ENCODE data around the gene IL20. TPM values are rescaled to one million over a fixed set of nuclear protein-coding genes. Genes with fewer than 3 reads are reported as not detected.

The IL20 gene
- total and polyA plus RNA-seq, 2 of the 13 experiments (the other 11 are each of a cell fraction or from before 2014, with no cell fraction given), result 0.05 TPM; not detected in 1

DNA sequence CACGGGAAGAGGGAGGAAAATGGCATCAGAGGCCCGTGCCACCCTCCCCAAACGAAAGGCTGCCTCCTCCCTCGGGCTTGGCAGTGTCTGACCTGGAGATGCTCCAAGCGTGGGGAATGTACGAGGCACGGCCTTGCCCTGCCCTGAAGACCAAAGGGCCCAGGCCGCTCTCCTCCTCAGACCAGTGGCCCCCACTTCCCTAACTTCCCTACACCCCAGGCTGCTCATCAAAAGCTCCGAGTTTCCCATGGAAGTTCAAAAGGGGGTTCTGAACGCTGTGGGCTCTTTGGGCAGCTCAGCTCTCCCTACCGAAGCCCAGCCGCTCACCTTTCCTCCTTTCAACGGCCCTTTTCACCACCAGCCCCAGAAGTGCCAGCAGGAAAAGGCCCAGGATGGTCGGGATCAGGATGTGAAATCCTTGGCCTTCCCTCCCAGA lies 44.5 kb downstream of the IL20 start:
- intact Hi-C loops (cut with micrococcal nuclease; ENCODE audit: unreplicated experiment), result loop anchor here (1.0 to 5.0 kb wide), 4 partner anchors 43 to 276 kb away; partner anchors contain the start of gene IL20
- WGBS (ENCODE audit: low lambda C conversion rate), result 44% methylated on average over 10 of the region's 14 CpGs
- H3K9me3 ChIP-seq (ENCODE audit: low read length), result no peaks in the 10 kb centered on the region
- no peaks in the 10 kb centered on the region for H3K36me3 ChIP-seq (replicated peaks in 1 of 2; ENCODE audit: control insufficient read depth in 1 of 2, insufficient read depth in 2 of 2, low read length in 2 of 2)
- H3K4me2 ChIP-seq (ENCODE audit: low read depth, low read length), result peak overlapping the region; percentile 63
- no peak overlapping the region for H3K9ac ChIP-seq (ENCODE audit: insufficient read depth, low read depth, low read length)
- peaks cover 4 to 38% of the 10 kb centered on the region in 2 experiments; a peak in 4 of 5 replicates for H3K27me3 ChIP-seq (ENCODE audit: control insufficient read depth in 1 of 2, insufficient read depth in 2 of 2, low read length in 2 of 2)
- FAIRE-seq, result no peak
- DNase-seq (ENCODE audit: low spot score), result no peak
- peak; percentile 8; the same call in 1 of the 3 replicates for ATAC-seq
- no peak overlapping the region for H3K27ac ChIP-seq (ENCODE audit: extremely low read length, insufficient read depth, low read length)
- no TSS peak for BruUV-seq (replicated peaks)
- ChIA-PET CTCF (ENCODE audit: low intra/inter-chr PET ratio, low total read pairs) (no interaction called here), POLR2A (no interaction called here)
- H3K4me1 ChIP-seq (ENCODE audit: insufficient read depth, low read length), result no peaks in the 10 kb centered on the region
- TF ChIP-seq ZFP36L2 (CRISPR knock-in tag; IDR thresholded peaks at IDR 0.05), result no peak
- TF ChIP-seq ZSCAN22 (CRISPR knock-in tag; IDR thresholded peaks at IDR 0.05), result peak; percentile 71
- TF ChIP-seq EZH2 (conservative IDR thresholded peaks at IDR 0.05; ENCODE audit: low read depth, low read length), result 0 out of 2 replicates have a peak, but pooled peaks have one; percentile 51
- H4K20me1 ChIP-seq (ENCODE audit: insufficient read depth, low read length), result no peaks in the 10 kb centered on the region
- H3K4me3 ChIP-seq (replicated peaks in 1 of 3; ENCODE audit: insufficient read depth in 1 of 3, low read depth in 2 of 3, low read length in 3 of 3), result peak overlapping the region; percentile 40 to 61 (median 42); a peak in 2 of 6 replicates
- H3K79me2 ChIP-seq (ENCODE audit: insufficient read depth, low read length), result no peaks in the 10 kb centered on the region
- in situ Hi-C loops (cut with HindIII; ENCODE audit: extremely low pct_ligation_motif_present, low pct_unique_long_range_greater_than_20kb), result loop anchor here (5.0 to 25.0 kb wide), 2 partner anchors 173 to 273 kb away; partner anchors contain the start of gene DYRK3
- no peak overlapping the region for H2AFZ ChIP-seq (ENCODE audit: low read length)

DNA sequence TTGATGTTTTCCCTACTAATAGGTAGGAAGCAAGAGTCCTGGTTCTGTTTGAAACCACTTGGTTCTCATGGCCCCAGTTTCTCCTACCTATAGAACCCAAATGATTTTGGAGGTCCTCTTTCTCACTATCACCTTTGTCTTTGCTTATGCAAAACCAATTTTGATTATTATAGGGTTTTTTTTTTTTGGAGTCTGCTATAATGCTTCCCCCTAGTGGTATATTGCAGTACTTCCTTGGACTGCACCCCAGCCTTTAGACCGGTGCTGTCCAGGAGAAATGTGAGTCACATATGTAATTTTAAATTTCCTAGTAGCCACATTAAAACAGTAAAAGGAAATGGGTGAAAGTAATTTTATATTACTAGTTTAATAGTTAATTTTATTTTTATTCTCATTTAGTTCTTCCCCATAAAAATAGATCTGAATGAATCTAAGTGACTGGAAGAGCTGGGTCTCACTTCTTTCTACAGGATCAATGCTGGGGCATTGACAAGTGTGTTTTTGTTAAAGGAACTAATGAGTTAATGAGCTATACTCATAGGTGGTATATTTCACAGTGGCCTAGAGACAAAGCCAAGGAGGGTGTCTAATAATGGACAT lies 45.7 kb downstream of the IL20 start:
- intact Hi-C loops (cut with micrococcal nuclease; ENCODE audit: unreplicated experiment) (loop anchor here (2.0 to 5.0 kb wide), 3 partner anchors 44 to 184 kb away; partner anchors contain the start of gene IL20), in situ Hi-C loops (cut with HindIII; ENCODE audit: extremely low pct_ligation_motif_present, low pct_unique_long_range_greater_than_20kb) (loop anchor here (5.0 to 25.0 kb wide), 2 partner anchors 174 to 274 kb away; partner anchors contain the start of gene DYRK3)
- WGBS (ENCODE audit: low lambda C conversion rate), result 0% methylated on average over 1 of the region's 1 CpG
- CTCF ChIA-PET (ENCODE audit: low intra/inter-chr PET ratio, low total read pairs), result interaction anchor here (0.7 to 1.0 kb wide), 3 partner anchors 47 to 113 kb away, joined by 3 to 4 read pairs (median 3); no protein-coding TSS in a partner anchor
- POLR2A ChIA-PET, result no interaction called here
- no peaks in the 10 kb centered on the region for H4K20me1 ChIP-seq (ENCODE audit: insufficient read depth, low read length)
- H3K9ac ChIP-seq (ENCODE audit: insufficient read depth, low read depth, low read length), result no peak overlapping the region
- H3K36me3 ChIP-seq (replicated peaks in 1 of 2; ENCODE audit: control insufficient read depth in 1 of 2, insufficient read depth in 2 of 2, low read length in 2 of 2), result no peaks in the 10 kb centered on the region
- TF ChIP-seq, protein P1, sequence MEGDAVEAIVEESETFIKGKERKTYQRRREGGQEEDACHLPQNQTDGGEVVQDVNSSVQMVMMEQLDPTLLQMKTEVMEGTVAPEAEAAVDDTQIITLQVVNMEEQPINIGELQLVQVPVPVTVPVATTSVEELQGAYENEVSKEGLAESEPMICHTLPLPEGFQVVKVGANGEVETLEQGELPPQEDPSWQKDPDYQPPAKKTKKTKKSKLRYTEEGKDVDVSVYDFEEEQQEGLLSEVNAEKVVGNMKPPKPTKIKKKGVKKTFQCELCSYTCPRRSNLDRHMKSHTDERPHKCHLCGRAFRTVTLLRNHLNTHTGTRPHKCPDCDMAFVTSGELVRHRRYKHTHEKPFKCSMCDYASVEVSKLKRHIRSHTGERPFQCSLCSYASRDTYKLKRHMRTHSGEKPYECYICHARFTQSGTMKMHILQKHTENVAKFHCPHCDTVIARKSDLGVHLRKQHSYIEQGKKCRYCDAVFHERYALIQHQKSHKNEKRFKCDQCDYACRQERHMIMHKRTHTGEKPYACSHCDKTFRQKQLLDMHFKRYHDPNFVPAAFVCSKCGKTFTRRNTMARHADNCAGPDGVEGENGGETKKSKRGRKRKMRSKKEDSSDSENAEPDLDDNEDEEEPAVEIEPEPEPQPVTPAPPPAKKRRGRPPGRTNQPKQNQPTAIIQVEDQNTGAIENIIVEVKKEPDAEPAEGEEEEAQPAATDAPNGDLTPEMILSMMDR (CRISPR knock-in tag; IDR thresholded peaks at IDR 0.05), result peak; percentile 44
- TF ChIP-seq STAG1 (CRISPR knock-in tag; IDR thresholded peaks at IDR 0.05), result 0 out of 2 replicates have a peak, but pooled peaks have one; percentile 24
- TF ChIP-seq, protein P2, sequence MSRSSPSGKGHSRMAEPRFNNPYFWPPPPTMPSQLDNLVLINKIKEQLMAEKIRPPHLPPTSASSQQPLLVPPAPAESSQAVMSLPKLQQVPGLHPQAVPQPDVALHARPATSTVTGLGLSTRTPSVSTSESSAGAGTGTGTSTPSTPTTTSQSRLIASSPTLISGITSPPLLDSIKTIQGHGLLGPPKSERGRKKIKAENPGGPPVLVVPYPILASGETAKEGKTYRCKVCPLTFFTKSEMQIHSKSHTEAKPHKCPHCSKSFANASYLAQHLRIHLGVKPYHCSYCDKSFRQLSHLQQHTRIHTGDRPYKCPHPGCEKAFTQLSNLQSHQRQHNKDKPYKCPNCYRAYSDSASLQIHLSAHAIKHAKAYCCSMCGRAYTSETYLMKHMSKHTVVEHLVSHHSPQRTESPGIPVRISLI (CRISPR knock-in tag; IDR thresholded peaks at IDR 0.05; ENCODE audit: borderline replicate concordance), result peak; percentile 39; the same call in 1 of the 2 replicates
- no peak for TF ChIP-seq ZNF160 (CRISPR knock-in tag; IDR thresholded peaks at IDR 0.05)
- 0 out of 3 replicates have a peak, but pooled peaks have one; percentile 17 for ATAC-seq
- no peaks in the 10 kb centered on the region for H3K9me3 ChIP-seq (ENCODE audit: low read length)
- H3K79me2 ChIP-seq (ENCODE audit: insufficient read depth, low read length), result no peaks in the 10 kb centered on the region
- no peak overlapping the region for H3K4me3 ChIP-seq (replicated peaks in 1 of 3; ENCODE audit: insufficient read depth in 1 of 3, low read depth in 2 of 3, low read length in 3 of 3)
- no peak for FAIRE-seq
- no peak overlapping the region for H3K27ac ChIP-seq (ENCODE audit: extremely low read length, insufficient read depth, low read length)
- H3K4me1 ChIP-seq (ENCODE audit: insufficient read depth, low read length), result no peaks in the 10 kb centered on the region
- DNase-seq (ENCODE audit: low spot score), result peak; percentile 16
- no peak overlapping the region for H2AFZ ChIP-seq (ENCODE audit: low read length)
- no TSS peak for BruUV-seq (replicated peaks)
- H3K4me2 ChIP-seq (ENCODE audit: low read depth, low read length), result no peak overlapping the region
- H3K27me3 ChIP-seq (ENCODE audit: control insufficient read depth in 1 of 2, insufficient read depth in 2 of 2, low read length in 2 of 2), result peaks cover 4 to 49% of the 10 kb centered on the region in 2 experiments
